ENCODE measurements around the gene CD247.

CD247 gene

DNA sequence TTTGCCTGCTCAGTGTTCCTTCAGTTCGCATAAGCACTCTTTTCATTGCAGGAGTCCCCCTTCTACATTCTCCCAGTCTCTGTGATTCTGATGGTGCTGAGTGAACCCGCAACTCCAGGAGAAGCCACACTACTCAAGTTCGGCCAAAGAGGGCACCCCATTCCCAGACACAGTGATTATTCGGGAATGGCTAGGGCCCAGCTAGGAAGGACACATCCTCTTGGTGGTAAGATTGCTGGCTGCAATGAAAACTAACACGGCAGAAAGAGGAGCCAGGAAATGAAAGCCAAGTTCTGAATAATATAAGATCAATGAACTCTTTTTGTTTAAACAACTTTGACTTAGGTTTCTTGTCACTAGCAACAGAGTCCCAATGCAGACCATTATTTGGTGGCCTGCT lies 20.3 kb upstream of the CD247 start:
- CTCF ChIA-PET: interaction anchor here (0.7 to 1.7 kb wide), 5 partner anchors 15 to 493 kb away, joined by 3 to 7 read pairs (median 4); partner anchors contain the start of gene CREG1
- peaks cover 0 to 11% of the 10 kb centered on the region in 2 experiments; a peak in 1 of 3 replicates for H3K36me3 ChIP-seq (ENCODE audit: control insufficient read depth in 2 of 2, insufficient read depth in 1 of 2, low read length in 2 of 2)
- TF ChIP-seq, protein P1, sequence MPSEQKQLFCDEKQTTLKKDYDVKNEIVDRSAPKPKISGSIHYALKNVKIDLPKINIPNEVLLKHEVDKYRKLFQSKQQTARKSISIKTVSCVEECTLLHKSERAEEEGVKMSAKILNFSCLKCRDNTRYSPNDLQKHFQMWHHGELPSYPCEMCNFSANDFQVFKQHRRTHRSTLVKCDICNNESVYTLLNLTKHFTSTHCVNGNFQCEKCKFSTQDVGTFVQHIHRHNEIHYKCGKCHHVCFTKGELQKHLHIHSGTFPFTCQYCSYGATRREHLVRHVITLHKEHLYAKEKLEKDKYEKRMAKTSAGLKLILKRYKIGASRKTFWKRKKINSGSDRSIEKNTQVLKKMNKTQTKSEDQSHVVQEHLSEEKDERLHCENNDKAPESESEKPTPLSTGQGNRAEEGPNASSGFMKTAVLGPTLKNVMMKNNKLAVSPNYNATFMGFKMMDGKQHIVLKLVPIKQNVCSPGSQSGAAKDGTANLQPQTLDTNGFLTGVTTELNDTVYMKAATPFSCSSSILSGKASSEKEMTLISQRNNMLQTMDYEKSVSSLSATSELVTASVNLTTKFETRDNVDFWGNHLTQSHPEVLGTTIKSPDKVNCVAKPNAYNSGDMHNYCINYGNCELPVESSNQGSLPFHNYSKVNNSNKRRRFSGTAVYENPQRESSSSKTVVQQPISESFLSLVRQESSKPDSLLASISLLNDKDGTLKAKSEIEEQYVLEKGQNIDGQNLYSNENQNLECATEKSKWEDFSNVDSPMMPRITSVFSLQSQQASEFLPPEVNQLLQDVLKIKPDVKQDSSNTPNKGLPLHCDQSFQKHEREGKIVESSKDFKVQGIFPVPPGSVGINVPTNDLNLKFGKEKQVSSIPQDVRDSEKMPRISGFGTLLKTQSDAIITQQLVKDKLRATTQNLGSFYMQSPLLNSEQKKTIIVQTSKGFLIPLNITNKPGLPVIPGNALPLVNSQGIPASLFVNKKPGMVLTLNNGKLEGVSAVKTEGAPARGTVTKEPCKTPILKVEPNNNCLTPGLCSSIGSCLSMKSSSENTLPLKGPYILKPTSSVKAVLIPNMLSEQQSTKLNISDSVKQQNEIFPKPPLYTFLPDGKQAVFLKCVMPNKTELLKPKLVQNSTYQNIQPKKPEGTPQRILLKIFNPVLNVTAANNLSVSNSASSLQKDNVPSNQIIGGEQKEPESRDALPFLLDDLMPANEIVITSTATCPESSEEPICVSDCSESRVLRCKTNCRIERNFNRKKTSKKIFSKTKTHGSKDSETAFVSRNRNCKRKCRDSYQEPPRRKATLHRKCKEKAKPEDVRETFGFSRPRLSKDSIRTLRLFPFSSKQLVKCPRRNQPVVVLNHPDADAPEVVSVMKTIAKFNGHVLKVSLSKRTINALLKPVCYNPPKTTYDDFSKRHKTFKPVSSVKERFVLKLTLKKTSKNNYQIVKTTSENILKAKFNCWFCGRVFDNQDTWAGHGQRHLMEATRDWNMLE (tag by site-specific recombination; conservative IDR thresholded peaks at IDR 0.05; ENCODE audit: low read depth): no peak
- TF ChIP-seq ZNF133 (tag by site-specific recombination; IDR thresholded peaks at IDR 0.05) (no peak), ZNF513 (tag by site-specific recombination; IDR thresholded peaks at IDR 0.05) (no peak), ZFP37 (tag by site-specific recombination; IDR thresholded peaks at IDR 0.05) (no peak), INSM2 (tag by site-specific recombination; IDR thresholded peaks at IDR 0.05) (no peak), ZNF791 (tag by site-specific recombination; IDR thresholded peaks at IDR 0.05) (no peak), ZBTB17 (tag by site-specific recombination; IDR thresholded peaks at IDR 0.05) (no peak)
- no peak overlapping the region for H3K4me3 ChIP-seq (ENCODE audit: low read depth, low read length)
- POLR2A ChIA-PET: no interaction called here
- H3K4me1 ChIP-seq (ENCODE audit: control insufficient read depth, insufficient read depth, low read length): no peaks in the 10 kb centered on the region
- no peak overlapping the region for H3K27ac ChIP-seq (ENCODE audit: extremely low read depth, low read depth, low read length)
- no peaks in the 10 kb centered on the region for H3K9me3 ChIP-seq (ENCODE audit: control insufficient read depth, insufficient read depth, low read depth, low read length)

GRCh38 chr1:167533851-167534300 lies 15.5 kb upstream of the CD247 start:
- ChIA-PET CTCF (interaction anchor here (0.5 to 4.5 kb wide), 39 partner anchors 9 to 1683 kb away, joined by 3 to 26 read pairs (median 4); partner anchors contain the start of genes CREG1 and POU2F1), POLR2A (no interaction called here)
- Histone ChIP-seq H3K4me1 (ENCODE audit: control insufficient read depth, insufficient read depth, low read length) (no peaks in the 10 kb centered on the region), H3K4me3 (ENCODE audit: low read depth, low read length) (no peak overlapping the region), H3K36me3 (ENCODE audit: control insufficient read depth in 2 of 2, insufficient read depth in 1 of 2, low read length in 2 of 2) (no peaks in the 10 kb centered on the region), H3K9me3 (ENCODE audit: control insufficient read depth, insufficient read depth, low read depth, low read length) (no peaks in the 10 kb centered on the region), H3K27ac (ENCODE audit: extremely low read depth, low read depth, low read length) (no peak overlapping the region)
- TF ChIP-seq ZNF830 (tag by site-specific recombination; IDR thresholded peaks at IDR 0.05; ENCODE audit: low read depth): no peak
- TF ChIP-seq ZNF133 (tag by site-specific recombination; IDR thresholded peaks at IDR 0.05): no peak
- no peak for TF ChIP-seq KLF7 (tag by site-specific recombination; IDR thresholded peaks at IDR 0.05; ENCODE audit: borderline replicate concordance)
- TF ChIP-seq ZBTB44 (tag by site-specific recombination; IDR thresholded peaks at IDR 0.05): no peak
- no peak for TF ChIP-seq ATF2 (tag by site-specific recombination; IDR thresholded peaks at IDR 0.05; ENCODE audit: low read depth)
- TF ChIP-seq, protein P2, sequence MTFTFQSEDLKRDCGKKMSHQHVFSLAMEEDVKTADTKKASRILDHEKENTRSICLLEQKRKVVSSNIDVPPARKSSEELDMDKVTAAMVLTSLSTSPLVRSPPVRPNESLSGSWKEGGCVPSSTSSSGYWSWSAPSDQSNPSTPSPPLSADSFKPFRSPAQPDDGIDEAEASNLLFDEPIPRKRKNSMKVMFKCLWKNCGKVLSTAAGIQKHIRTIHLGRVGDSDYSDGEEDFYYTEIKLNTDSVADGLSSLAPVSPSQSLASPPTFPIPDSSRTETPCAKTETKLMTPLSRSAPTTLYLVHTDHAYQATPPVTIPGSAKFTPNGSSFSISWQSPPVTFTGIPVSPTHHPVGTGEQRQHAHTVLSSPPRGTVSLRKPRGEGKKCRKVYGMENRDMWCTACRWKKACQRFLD (tag by site-specific recombination; IDR thresholded peaks at IDR 0.05): no peak
- TF ChIP-seq ZBTB21 (tag by site-specific recombination; IDR thresholded peaks at IDR 0.05): no peak
- no peak for TF ChIP-seq ZNF426 (tag by site-specific recombination; IDR thresholded peaks at IDR 0.05)
- TF ChIP-seq ZNF530 (tag by site-specific recombination; IDR thresholded peaks at IDR 0.05; ENCODE audit: low read depth): no peak
- peak; percentile 75 for TF ChIP-seq CTCF (tag by site-specific recombination; IDR thresholded peaks at IDR 0.05)
- no peak for TF ChIP-seq SP7 (tag by site-specific recombination; IDR thresholded peaks at IDR 0.05)
